Gastroesophageal sphincter (tissue), 3 donors: ENCODE measurements around the gene TRIM59.

Experiments used
- EP300 ChIP-seq: sonication (generic); formaldehyde crosslinking; IDR thresholded peaks from one replicate; pipeline ENCODE4 v1.6.1; 2017; ENCODE audit warnings: antibody characterized with exemption, mild to moderate bottlenecking
- POLR2A ChIP-seq, 2 donors: fragments of 450-650 bp; IDR thresholded peaks; one replicate each; pipeline ENCODE4 v1.6.1; 2017; ENCODE audit warnings: antibody characterized with exemption in 2 of 2, mild to moderate bottlenecking in 2 of 2, moderate library complexity in 1 of 2
- POLR2AphosphoS5 ChIP-seq: sonication (generic); formaldehyde crosslinking; IDR thresholded peaks from one replicate; pipeline ENCODE4 v1.6.1; 2017; ENCODE audit warnings: antibody characterized with exemption
- TF ChIP-seq, protein P1 (sequence below), 4 experiments: fragments of 200-600 bp in 2 of 4; fragments of 450-650 bp in 2 of 4; sonication (generic) in 1 of 4; IDR thresholded peaks; one replicate each; pipeline ENCODE4 v1.5.1; 2017 to 2019; ENCODE audit warnings: antibody characterized with exemption in 4 of 4, mild to moderate bottlenecking in 2 of 4, moderate library complexity in 2 of 4

DNA sequence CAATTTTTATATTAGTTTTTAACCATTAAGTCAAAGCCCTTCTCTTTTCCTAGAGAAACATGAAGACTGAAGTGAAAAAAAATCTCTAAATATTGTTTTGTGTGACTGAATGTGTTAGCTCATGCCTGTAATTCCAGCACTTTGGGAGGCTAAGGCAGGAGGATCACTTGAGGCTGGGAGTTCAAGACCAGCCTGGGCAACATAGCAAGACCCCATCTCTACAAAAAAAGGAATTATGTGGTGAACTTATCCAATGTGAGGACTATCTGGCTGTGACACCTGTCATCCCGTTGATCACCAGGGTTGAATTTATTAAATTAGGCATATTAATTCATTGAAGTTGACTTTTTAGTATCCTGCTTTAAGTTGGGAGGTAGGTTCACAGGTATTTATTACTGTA, 37.1 kb downstream of the TRIM59 start:
- TF ChIP-seq, protein P1, sequence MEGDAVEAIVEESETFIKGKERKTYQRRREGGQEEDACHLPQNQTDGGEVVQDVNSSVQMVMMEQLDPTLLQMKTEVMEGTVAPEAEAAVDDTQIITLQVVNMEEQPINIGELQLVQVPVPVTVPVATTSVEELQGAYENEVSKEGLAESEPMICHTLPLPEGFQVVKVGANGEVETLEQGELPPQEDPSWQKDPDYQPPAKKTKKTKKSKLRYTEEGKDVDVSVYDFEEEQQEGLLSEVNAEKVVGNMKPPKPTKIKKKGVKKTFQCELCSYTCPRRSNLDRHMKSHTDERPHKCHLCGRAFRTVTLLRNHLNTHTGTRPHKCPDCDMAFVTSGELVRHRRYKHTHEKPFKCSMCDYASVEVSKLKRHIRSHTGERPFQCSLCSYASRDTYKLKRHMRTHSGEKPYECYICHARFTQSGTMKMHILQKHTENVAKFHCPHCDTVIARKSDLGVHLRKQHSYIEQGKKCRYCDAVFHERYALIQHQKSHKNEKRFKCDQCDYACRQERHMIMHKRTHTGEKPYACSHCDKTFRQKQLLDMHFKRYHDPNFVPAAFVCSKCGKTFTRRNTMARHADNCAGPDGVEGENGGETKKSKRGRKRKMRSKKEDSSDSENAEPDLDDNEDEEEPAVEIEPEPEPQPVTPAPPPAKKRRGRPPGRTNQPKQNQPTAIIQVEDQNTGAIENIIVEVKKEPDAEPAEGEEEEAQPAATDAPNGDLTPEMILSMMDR (IDR thresholded peaks at IDR 0.05): no peak
- TF ChIP-seq EP300 (no peak), POLR2AphosphoS5 (no peak), POLR2A (IDR thresholded peaks at IDR 0.05) (no peak)
